Forelimb muscle (tissue), 1 donor: ENCODE measurements around the gene ACOXL. TPM values are rescaled to one million over a fixed set of nuclear protein-coding genes. Genes with fewer than 3 reads are reported as not detected.

Source experiments
- DNase-seq: peaks from one replicate; pipeline ENCODE4 v3.0.0-alpha.2; 2013; ENCODE audit warnings: low read depth
- polyA plus RNA-seq: library from polyadenylated mRNA; unstranded; fragments of 120-200 nt; gene quantifications from one replicate; pipeline ENCODE4 v1.2.1, GENCODE V29; 2013; ENCODE audit not compliant: insufficient read length

Gene ACOXL
- polyA plus RNA-seq, 1 donor = 0.11 TPM

DNA sequence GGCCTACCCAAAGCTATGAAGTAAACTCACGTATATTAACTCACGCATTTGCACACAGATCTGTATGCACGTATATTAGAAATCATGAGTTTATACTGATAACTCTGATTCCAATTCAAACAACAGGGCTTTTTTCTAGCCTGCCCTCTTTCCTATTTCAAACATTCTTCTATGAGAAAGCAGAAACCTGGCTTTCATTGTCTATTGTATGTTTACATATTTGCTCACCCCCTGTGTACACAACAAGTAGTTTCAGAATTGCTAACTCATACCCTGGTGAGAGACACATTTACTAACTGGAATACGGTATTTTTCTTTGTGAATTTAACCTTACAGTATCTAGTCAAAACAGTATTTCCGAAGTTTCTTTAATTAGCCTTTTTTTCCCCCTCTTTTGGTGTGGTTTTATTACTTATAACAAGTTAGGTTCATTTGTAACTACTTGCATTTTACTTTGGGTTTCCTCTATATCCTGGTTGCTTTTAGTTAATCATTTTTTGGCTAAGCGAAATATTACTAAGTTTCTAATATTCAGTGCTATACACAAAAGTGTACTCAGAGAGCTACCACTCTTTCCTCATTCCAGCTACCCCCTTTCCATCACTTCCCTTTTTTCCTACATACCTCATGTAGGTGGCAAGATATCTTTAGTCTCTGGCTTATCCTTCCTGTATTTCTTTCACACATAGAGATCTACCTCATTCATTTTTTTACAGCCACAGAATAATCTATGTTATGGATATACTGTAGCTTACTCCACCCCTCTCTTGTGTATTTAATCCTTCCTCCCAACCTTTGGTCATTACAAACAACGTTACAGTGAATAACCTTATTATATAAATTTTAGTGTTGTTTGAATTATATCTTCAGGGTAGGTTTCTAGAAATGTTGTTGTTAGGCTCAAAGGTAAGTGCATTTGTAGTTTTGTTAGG is 275.6 kb downstream of the ACOXL start:
- DNase-seq = no peak

DNA sequence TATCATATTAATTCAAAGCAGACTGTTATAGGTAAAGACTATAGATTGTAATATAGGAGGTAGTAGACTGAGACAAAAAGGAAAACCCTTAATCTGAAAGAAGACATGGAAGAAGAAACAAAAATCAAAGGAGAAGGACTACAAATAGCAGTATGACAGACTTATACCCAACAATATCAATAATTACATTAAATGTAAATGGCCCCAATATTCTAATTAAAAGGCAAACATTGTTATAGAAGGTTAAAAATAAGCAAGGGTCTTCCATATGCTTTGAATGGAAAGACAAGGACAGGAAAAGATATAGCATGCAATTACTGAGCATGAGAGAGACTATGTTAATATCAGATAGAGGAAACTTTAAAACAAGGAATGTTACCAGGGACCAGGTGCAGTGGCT is 278.8 kb downstream of the ACOXL start:
- DNase-seq = no peak

DNA sequence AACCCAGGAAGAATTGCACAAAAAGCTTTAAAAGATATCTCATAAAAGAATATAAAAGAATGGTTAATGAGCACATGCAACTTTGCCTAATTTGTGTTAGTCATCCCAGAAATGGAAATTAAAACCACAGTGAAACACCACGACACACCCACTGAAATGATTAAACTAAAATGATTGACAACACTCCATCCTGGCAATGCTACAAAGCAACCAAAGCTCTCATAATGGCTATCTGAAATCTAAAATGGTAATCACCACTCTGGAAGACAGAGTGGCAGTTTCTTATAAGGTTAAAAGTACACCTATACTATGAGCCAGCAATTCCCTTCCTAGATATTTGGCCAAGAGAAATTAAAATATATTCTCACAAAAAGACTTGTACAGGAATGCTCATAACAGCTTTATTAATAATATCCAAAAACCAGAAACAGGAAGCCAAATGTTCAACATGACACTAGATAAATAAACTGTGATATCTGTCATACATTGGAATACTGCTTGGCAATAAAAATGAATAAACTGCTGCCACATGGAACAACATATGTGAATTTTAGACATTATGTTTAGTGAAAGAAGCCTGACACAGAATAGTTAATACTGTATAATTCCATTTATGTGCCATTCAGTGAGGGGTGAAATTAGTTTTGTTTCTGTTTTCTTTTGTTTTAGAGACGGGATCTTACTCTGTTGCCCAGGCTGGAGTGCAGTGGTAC is 283.1 kb downstream of the ACOXL start:
- DNase-seq = no peak

DNA sequence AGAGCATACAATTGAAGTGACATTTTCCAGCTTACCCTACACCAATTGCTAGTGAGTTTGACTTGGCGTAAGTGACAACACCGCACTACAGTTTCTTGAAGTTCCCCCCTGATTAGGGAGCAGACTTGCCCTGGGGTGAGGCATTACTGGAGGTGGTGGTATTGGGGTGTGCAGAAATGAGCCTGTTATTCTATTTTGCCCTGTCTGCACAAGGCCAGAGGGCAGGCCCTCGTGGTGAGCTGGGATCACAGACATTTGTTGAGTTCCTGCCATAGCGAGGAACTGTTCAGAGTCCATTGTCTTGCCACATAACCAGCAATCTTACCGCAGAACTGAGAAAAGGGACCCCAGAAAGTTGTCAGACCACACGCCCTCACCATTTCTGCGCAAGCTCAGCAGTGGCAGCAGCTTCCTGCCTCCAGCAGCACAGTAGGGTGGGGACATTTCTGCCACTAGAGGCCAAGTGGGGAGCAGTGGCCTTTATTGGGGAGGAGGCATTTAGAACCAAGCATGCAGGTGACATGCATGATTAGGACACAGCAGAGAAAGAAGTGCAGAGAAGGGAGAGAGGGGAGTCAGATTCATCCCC is 284.8 kb downstream of the ACOXL start:
- DNase-seq = no peak

DNA sequence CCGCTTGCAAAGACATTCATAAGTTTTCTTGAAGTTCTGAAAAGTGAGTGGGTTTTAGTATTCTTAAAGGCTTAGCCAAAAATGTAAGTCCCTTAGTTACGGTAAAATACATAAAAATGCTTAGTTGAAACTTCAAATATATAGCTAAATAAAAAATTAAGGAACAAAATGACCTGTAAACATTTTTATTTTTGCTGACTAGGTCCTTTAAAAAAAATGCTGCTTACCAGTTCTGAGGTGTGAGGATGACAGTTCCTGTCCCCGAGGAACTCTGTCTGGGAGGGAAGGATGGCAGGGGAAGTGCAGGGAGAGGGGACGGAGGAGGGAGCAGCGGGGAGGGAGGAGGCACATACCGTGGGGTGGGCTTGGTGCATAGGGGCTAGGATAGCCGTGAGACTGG is 285.5 kb downstream of the ACOXL start:
- no peak for DNase-seq

DNA sequence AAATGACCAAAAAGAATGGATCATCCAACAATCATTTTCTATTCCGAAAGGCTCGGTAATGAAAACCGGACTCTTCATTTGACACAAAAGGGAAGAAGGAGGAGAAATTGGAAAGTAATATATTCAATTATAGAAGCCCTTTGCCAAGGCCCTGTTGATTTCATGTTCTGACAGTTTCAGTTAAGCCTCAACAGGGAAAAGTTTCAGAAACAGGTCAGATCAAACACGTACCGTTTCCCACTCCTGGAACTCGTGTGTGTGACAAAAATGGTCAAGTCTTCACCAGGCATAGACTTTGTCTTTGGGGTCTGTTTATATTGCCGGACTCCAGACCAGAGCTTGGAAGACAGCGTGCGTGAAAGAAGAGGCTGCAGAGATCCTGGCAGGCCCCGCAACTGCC is 287.0 kb downstream of the ACOXL start:
- no peak for DNase-seq

DNA sequence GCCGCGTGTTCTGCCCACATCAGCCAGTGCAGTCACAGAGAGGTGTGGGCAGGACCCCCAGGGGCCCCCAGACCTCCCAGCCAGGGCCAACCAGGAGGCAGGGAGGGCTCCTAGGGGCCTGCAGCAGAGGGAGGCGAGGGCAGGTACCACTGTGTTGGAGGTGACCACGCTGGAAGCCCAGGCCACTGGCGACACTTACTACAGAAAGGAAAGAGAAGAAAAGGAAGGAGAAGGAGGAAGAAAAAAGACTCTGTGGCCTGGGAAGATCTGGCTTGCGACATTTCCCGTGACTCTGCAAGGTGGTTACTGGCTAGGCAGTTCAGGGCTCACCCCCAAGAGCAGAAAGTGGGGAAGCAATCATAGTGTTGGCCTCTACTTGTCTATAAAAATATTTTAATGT is 290.3 kb downstream of the ACOXL start:
- no peak for DNase-seq

DNA sequence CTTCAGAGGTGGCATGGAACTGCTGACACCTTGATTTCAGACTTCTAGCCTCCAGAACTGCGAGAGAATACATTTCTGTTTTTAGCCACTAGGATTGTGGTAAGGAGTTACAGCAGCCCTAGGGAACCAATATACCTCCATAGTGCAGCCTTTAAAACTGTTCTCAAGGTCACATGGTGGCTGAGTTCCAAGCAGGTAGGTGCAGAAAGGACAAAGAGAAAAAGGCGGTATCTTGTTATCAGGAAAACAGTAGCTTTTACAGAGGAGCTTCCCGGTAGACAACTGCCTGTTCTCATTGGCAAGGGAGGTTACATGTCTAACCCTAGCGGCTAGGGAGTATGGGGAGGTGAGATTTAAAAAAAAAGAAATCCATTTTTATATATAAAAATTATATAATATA is 292.1 kb downstream of the ACOXL start:
- DNase-seq = no peak

DNA sequence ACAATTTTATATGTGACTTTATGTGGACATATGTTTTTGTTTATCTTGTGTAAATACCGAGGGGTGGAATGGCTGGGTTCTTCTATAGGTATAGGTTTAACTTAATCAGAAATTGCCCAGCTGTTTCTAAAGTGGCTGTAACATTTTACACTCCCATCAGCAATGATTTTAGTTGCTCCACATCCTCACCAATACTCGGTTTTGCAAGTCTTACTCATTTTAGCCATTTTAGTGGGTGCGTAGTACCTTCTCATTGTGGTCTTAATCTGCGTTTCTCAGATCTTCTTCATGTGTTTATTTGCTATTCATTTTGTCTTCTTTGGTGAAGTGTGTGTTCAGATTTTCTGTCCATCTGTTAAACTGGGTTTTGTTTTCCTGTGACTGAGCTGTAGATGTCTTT is 292.9 kb downstream of the ACOXL start:
- DNase-seq = no peak

DNA sequence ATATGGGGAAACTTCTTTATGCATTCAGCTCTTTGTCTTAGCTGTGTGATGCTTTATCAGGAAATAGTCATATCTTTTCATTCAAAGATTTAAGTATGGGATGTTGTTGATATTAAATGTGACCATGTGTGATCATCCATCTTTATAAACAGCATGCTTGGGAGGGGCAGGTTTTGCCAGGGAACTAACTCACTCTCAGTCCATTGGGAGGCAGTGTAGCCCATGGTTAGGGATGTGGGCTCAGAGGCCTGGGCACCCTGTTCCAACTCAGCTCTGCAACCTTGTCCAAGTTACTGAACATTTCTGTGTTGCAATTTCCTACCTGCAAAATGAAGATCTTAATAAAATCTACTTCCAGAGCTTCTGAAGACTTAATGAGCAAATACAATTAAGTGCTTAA is 296.3 kb downstream of the ACOXL start:
- no peak for DNase-seq

DNA sequence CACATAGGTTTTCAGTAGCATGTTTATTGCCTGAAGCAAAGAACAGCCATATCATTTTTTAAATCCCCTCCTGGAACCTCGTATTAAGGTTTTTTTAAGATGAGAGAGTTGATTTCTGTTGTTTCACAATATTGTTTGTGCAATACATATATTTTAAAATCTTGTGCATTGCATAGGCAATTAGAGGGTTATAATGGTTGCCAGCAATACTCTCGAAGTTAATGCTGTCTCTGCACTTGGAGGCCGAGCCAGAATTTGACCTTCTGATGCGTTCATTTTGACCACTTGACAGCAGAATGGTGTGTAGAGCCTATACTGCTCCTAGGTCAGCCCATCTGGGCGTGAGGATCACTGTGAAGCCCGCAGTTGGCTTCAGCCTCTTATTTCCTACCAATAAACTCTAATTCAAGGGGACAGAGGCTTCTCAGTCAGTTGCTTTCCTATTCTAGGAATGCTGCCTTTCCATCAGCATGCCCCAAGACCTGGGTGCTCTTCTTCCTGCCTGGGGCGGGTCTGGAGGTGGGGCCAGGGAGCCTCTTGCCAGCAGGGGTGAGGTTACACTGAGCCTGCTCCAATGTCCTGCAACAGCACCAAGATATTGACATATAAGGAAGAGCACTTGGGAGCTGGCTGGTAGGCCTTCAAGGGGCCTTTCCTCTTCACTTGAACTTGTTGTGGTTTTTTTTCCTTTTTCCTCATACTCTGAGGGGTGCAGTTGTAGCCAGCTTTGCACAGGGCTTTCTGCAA is 297.0 kb downstream of the ACOXL start:
- no peak for DNase-seq

DNA sequence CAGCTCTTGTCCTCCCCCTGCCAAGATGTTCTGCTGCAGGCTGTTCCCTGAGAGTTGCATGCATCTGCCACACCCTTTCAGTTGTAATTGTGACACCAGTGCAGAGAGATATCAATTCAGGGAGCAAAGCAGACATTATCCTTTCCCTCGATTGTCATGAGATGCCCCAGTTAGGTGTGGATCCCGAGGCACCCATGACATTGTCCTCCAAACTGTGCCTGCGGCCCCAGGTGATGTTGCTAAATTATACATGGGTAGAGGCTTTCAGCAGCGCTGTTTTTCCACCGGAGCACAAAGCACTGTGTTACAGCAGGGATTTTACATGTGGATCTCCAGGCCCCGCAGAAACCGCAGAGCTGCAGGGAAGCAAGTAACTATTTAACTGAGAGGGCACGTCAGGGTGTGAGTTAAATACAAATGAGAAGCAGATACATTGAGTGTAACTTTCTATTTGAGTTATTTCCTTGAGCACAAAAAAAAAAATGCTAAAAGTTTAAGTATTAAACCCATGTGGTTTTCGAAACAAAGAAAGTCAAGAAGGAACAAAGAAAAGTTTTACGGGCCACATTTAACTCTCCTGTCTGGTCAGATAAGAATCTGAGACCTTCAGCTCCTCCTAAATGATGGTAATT is 298.0 kb downstream of the ACOXL start:
- no peak for DNase-seq

DNA sequence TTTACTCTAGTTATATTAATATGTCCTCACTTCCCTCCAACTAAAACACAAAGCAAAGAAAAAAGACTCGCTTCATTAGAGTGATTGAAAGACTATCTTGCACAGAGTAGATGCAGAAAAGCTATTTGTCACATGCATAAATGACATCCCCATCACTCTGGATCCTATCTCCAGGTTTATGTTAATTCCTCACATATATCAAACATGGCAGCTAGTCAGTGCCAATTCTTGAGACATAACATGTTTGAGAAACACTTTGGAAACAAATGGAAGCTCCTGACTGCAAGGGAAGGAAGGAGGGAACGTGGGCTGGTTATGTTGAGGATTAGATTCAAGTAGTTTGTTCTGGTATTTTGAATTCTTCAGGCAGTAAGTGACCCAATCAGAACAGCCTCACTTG is 298.6 kb downstream of the ACOXL start:
- DNase-seq = no peak

DNA sequence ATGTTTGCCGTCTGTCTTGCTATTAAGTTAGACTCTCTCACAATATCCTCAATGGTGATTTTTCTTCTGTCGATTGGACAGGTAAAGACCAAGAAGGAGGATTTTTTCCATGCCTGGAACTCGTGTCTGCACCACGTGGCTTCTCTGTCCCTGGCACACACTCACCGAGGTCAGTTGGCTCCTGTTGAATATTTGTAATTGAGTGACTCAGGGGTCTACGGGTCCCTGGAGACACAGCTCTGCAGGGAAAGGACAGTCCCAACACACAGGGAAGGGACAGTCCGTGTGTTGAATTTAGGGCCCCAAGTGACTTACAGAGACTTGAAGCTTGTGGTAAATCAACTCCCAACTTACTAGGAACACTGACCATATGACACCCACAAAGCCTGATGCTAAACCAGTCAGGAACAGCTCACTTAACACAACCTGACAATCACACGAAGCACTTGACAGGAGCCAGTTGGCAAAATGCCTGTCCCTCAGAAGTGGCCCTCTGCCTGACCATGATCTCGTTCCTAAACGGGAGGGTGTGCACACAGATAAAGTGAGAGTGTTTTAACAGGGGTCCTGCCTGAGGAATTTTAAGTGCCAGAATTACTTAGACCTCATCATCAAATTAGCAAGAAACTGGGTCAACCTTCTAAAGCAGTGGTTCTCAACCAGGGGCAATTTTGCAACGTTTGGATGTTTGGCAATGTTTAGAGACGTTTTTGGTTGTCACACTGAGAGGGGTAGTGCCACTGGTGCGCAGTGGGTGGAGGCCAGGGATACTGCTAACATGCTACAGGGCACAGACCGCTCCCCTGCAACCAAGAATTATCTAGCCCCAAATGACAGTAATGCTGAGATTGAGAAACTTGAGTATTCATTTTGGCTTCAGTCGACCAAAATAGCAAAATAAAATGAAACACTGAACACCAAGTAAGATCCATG is 299.4 kb downstream of the ACOXL start:
- DNase-seq = no peak

DNA sequence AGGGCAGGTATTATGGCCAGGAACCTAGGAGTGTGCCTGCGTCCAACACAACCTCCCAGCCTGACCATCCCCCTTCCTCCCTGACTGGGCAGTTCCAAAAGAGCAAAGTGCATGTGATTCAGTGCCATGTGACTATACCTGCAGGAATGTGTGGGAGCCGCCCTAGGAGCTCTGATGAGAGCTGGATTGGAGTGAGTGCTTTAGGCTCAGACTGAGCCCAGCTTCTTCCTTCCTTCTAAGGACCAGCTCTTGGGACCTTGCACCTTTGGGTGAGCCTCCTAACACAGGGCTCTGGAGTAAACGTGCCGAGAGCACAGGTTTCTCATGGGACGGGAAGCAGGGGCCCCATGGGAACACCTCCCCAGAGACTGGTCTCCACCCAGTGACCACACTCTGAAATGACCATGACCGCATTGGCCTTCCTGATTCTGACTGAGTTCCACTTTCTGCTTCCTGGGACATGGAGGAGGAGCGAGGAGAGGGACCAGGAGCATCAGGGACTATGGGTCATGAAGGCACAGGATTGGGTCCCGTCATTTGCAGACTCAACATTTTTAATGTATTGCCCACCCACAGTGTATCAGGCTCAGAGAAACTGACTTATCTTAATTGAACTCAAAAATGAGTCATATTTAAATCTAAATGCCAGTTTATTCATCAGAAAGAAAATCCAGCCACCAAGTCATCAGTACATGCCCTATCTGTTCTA is 300.5 kb downstream of the ACOXL start:
- no peak for DNase-seq

DNA sequence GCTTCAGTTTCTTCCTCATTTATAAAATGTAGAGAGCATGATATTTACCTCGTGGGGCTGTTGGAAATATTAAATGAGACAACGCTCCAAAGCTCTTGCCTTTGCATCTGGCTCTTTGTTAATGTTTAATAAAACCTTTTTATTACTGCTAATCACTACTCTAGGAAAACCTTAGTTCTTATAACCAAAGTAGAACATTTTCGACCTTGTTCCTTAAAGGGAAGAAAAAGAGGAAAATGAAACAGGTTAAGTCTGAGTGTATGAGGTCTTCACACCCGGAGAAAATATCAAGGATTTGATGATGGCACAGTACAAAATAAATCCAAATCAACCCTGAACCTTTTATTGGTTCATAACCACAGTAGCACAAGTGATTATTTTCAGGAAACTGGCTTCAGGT is 301.8 kb downstream of the ACOXL start:
- no peak for DNase-seq

DNA sequence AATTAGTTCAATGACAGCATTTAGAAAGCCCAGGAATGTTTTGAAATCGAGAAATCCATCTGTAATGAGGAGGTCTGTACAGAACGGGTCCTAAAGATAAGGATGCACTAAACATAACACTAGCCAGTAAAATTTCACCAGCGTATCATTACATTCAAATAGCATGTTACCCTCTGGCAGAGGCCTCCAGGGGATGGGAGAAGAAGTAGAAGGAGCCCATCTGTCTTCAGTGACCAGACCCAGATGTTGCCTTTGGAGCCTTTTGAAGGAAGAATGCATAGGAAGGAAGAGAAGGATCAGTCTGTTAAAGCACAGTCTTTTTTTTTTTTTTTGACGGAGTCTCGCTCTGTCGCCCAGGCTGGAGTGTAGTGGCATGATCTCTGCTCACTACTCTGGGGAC is 302.2 kb downstream of the ACOXL start:
- no peak for DNase-seq

DNA sequence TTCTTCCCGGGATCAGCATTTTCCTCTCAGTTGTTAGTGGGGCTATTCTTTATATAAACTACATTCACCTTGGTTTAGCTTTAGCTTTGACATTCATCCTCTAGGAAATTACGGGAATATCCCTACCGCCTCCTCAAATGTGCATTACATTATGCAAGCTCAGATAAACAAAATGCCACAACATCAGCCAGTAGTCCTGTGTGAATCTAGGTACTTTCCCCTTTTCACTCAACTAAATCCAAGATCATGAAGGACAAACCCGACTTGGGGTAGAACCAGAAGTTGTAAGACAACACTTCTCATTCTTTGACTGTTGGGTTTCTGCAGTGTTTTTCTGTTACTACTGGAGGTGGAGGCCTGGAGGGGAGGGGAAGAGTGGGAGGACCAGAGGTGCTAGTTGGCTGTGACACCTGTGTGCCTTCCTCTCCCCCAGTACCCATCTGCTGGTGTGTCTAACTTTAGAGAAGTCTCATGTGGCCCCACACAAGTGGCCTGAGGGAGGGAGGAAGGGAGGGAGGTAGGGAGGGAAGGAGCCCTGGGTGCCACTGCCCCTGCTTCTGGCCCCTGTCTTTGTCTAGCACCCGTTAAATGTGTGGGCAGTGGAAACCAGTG is 303.6 kb downstream of the ACOXL start:
- DNase-seq = no peak

DNA sequence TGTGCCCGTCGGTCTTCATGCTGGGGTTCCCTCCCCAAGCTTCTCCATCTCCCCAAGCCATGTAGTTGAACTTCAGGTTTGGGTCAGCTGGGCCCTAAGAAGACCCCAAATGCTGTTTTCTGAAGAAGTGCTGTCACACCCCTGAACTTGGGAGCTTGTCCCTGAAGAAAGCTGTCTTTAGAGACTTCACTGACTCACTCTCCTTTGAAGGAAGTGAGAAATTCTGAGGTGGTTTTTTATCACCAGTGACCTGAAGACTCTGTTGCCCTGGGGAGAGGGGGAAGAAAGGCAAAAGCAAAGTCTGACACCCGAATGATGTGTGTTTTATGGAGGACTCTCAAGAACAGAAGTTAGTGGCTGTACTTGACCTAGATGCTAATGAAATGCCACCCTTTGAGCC is 304.8 kb downstream of the ACOXL start:
- DNase-seq = no peak
